GM18526 (cell line): ENCODE measurements around the gene SMIM30.

Experiments used
- POLR2A ChIP-seq: IDR thresholded peaks from 3 replicates; pipeline ENCODE4 v1.6.1; 2011; ENCODE audit not compliant: insufficient read length; ENCODE audit errors: extremely low read depth

SMIM30 gene

GRCh38 chr7:113083816-113084495 is 34.4 kb downstream of the SMIM30 start:
- TF ChIP-seq POLR2A = no peak

- TF ChIP-seq POLR2A = no peak
These were observed 35.1 kb downstream of the SMIM30 start for GRCh38 chr7:113083132-113083815.

- no peak for TF ChIP-seq POLR2A
These were observed 40.0 kb downstream of the SMIM30 start for GRCh38 chr7:113078331-113078730.

GRCh38 chr7:113076703-113077102 is 41.7 kb downstream of the SMIM30 start:
- TF ChIP-seq POLR2A = no peak

- no peak for TF ChIP-seq POLR2A
These were observed 46.9 kb downstream of the SMIM30 start for GRCh38 chr7:113071465-113071864.
